Measurements from ENCODE around the gene PIK3R1. TPM values are rescaled to one million over a fixed set of nuclear protein-coding genes. Genes with fewer than 3 reads are reported as not detected.

Gene PIK3R1
- total RNA-seq, 1 experiment from 2014 or later, result 11.4 TPM

DNA sequence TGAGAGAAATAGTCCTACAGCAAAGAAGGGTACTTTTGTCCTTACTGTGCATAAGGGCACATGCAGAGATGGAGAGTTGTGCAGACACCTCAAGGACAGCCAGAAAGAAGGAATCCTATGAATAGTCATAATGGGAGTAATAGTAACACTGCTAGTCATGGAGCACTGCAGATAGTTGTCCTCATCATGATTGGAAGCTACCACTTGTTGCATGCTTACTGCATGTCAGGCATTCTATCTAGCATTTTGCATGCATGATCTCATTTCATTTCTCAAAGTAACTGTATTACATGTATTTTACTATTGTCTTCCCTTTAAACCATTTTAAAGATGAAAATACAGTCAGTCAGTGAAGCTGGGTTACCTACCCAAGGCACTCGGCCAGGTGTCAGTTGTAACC is 81.3 kb downstream of the PIK3R1 start:
- no peak for DNase-seq (ENCODE audit: low spot score)

DNA sequence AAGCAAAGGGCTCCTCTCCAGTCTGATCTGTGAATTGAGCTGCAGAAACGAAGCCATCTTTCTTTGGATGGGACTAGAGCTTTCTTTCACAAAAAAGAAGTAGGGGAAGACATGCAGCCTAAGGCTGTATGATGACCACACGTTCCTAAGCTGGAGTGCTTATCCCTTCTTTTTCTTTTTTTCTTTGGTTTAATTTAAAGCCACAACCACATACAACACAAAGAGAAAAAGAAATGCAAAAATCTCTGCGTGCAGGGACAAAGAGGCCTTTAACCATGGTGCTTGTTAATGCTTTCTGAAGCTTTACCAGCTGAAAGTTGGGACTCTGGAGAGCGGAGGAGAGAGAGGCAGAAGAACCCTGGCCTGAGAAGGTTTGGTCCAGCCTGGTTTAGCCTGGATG is 82.1 kb downstream of the PIK3R1 start:
- no peak for DNase-seq (ENCODE audit: low spot score)

DNA sequence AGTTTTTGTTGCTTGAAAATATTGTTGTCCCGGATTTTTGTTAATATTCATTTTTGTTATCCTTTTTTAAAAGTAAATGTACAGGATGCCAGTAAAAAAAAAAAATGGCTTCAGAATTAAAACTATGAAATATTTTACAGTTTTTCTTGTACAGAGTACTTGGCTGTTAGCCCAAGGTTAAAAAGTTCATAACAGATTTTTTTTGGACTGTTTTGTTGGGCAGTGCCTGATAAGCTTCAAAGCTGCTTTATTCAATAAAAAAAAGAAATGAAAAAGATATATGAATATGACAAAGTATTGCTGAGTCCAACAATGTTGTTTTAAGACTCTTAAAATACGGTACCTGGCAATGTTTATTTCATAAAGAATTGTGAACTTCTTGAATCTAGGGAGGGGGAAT is 82.9 kb downstream of the PIK3R1 start:
- no peak for DNase-seq (ENCODE audit: low spot score)

DNA sequence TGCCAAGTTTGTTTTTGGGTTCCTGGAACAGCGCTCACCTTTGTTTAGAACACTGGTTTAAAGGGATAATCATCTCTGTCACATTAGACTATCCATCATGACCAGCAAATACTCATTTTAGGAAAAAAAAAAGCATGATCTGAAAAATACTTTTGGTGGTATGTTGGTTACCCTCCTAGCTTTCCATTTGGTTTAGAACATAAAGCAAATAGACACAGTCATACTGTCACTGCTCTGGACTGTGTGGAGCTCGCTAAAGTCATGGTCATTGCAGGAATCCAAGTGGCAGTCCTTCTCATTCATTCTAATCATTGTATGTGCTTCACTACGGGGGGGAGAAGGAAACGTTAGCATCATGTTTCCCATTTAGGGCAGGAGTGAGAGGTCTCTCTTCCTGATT is 83.5 kb downstream of the PIK3R1 start:
- DNase-seq (ENCODE audit: low spot score), result no peak

DNA sequence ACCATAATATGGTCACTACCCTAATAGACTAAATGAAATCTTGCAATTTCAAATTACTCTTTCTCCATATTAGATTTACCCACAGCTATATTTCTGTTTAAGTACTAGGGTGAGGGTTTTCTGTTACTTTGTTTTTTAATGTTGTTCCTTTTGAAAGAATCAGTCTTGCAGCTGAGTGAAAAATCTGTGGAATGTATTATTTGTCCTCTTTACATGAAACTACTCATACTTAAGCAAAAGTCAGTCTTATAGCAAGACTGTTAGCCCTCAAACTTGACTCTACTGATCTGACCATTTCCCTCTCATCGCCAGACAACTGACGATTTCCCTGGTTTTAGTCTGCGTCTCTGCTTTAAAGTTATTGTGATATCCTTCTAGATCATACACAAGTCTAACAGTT is 84.0 kb downstream of the PIK3R1 start:
- no peak for DNase-seq (ENCODE audit: low spot score)

DNA sequence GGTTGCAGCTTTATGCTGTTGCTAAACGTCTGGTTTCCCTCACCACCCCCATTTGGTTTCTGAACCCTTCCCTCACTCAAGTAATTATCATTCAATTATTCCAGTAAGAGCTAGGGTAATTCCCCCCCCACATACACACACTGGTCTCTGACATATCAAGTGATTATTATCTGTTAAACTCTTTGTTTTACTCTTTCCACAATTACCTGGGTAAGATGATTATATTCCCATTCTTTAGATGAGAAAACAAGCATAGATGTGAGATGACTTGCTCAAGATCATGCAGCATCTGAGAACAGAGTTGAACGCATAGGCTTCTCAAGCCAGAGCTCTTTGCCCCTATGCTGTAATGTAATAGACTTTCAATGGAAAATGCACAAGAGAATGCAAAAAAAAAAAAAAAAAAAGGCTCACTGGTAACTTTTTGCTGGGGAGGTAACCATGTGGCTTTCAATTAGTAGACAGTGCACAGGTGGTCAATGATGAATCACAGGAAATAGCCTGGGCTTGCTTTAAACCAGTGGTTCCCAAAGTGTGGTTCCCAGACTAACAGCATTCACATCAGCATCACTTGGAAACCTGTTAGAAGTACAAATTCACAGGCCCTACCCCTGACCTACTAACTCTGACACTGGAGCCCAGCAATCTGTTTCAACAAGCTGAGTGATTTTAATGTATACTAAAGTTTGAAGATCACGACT is 87.6 kb downstream of the PIK3R1 start:
- DNase-seq (ENCODE audit: low spot score), result peak; percentile 78

DNA sequence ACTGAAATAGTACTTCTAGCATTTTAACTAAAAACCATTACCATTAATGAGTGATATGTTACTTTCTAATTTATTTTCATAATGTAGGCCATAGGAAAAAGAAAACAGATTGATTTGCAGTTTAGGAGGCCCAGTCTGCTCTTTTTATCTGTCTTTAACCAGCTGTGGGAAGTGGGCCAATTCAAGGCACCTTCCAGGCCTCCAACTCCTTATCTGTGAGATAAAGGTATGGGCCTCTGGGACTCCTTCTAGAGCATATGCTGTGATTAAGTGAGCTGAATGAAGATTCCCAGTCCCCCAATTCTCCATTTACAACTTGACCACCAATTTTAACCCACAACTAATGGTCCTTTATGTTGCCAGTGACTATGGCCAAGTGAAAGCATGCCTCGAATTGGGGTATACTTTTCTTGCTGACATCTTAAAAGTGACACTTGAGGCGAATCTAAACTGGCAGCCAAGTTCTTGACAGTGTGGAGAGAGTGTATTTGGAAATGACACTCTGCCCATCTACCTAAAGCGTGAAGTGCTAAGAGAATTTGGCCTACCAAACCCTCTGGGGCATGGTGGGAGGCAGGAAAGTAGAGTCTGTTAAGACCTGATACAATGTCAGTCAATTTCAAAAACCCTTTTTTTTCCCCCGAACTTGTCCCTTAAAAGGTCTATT is 88.3 kb downstream of the PIK3R1 start:
- DNase-seq (ENCODE audit: low spot score), result no peak

DNA sequence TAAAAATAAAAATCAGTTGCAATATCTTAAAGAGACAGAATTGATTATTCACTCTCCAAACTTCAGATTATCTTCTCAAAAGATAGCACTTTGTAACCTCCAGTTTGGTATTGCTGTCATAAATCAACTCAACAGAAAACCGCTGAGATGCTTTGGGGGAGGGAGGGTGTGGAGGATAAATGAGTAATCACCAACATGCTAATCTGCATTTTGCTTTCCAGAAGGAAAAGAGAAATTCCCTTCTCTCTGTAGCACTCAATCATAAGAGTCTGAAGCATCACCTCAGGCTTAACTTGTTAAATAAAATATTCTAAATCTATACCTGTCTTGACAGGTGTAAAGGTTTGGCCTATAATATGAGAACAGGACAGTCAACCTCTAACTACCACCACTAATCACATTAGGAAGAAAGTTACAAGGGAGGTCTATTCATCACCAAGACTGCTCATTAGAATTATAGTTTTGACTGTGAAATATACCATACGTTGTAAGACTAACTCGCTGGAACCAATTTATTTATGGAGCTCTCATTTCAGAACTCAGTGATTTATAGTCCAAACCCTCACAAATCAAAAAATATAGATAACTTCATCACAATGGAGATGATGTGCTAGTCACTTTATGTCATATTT is 89.0 kb downstream of the PIK3R1 start:
- peak; percentile 73 for DNase-seq (ENCODE audit: low spot score)

DNA sequence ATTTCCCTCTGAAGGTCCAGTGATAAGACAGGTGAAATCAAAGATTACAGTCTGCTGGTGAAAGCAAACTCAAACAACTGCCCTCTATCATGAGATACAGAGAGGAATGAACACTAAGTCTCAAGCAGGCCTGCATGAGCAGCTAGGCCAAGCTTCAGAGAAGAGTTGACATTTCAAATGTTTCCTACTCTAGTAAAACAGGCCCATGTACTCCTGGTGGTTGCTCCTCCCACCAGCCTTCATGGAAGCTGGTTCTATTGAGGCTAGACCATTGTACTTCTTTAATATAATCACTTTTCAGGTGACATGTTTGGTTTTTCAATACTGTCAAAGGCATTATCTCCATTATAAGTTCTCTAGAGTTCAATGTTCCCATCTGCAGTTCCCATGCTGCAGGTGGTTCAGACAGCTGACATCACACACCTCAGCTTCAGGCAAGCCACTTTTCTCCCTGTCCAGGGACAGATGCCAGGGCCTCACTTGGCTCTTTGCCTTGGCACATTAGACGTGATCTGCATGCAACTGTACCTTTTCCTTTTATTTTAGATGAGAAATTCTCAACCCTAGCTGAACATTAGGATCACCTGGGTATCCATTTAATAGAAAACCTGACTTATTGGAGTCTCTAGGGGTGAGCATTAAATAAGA is 89.8 kb downstream of the PIK3R1 start:
- no peak for DNase-seq (ENCODE audit: low spot score)

DNA sequence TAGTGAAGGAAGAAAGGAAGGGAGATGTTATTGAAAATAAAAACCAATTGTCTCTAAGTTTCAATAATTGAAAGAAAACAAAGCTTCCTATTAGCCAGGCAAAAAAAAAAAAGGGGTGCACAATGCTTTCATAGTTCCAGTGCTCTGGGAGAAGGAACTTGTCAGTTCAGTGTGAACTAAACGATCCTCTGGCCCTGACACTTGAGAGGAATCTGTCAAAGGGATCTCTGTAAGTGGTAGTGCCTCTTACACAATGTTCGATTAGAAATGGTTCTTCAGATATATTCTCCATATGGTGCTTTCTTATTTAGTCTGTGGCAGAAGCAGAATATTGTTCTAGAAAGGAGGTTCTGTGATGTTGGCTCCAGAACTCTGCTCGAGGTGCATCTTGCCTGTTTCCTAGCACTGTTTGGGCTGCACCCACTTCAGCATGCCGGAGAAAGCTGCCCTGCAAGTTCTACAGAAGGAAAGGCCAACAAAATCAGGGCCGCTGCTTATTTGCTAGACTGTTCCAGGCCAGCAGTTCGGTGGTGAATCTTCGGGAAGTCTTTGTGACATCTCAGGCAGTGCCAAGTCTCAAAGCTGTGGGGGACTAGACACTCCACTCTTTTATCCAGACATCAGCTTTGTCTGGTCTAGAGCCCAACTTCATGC is 90.9 kb downstream of the PIK3R1 start:
- no peak for DNase-seq (ENCODE audit: low spot score)

DNA sequence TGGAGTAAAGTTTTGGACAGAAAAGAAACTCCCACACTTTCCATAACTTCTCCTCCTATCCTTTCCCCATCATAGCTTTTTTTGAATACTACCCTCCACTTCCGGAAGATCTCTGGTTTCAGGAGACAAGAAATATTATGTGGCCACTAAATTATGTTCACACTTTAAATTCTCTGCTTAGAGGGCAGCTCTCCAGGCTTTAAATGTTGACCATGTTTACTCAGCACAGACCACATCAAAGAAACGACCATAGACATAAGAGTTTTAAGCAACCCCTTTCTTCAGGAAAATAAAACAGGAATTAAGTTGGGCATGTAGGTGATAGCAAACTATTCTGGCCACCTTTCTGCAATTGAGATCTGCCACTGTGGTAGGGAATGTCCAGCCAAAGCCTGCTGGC is 97.8 kb downstream of the PIK3R1 start:
- DNase-seq (ENCODE audit: low spot score), result no peak

DNA sequence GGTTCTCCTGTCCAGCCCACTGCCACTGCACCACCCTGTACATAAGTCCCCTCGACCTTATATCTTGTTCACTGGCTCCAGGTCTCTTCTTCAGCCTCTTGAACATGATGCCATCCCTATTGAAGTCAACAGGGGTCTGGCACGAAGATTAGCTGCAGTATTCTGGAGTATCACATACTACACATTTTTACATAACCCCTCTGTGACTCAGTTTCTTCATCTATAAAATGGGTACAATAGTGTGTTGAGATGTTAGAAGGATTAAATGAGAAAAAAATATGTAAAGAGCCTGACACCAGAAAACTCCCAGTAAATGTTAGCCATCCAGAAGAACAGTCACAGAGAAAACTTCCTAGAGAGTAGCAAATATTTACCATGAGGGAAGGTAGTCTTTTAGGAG is 98.9 kb downstream of the PIK3R1 start:
- no peak for DNase-seq (ENCODE audit: low spot score)

DNA sequence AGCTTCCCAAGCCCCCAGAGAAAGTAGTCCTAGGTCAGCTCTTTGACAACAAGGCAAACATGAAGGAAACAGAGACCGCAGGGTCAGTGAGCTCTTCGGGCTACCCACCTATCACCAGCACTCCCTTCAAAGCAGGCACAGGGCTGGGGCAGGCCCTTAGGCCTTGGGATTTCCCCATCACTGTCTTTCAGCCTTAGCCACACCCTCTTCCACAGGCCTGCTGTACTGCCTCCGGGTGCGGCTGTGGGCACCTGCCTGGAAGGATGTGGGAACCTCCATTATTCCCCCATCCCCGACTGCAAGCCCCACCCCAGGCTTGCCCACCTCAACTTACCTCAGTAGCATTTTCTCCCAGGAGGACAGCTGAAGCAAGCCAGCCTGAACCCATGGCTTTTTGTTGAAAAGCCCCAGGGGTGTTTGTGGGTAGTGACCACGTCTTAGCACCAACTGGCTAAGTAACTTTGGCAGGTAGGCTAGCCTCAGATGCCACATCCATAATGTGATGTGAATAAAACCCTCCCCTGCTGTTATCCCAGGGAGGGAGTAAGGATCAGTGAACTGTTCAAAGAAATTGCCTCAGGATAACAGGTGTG is 100.2 kb downstream of the PIK3R1 start:
- DNase-seq (ENCODE audit: low spot score), result no peak

DNA sequence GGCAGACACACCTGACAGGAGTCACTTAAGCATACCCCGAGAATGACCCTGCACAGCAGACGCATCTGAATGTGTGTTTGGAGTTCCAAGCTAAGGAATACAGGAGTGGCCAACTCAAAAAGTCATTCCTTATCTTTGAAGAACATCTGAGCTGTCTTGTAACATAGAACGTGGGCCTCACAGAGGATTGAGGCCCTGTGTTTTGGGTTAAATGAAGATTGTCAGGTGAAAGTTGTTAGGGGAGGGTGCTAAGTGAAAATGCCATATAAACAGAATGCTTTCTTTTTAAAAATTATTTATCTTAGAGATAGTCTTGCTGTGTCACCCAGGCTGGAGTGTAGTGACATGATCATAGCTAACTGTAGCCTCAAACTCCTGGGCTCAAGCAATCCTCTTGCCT is 100.9 kb downstream of the PIK3R1 start:
- DNase-seq (ENCODE audit: low spot score), result no peak

DNA sequence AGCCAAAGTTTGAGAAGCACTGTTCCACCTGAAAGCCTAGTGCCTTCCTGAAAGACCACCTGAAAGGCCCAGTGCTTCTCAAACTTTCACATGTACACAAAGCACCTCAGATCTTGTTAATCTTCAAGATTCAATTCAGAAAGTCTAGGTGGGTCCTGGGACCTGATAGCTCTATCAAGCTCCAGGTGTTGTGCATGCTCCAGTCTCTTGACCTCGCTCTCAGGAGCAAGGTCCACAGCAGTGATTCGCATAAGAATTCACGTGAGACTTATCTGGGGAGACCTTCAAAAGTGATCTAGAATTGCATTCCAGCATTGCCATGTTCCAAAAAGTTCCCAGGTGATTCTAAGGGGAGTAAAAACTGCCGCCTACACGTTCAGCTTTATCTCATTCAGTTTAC is 102.1 kb downstream of the PIK3R1 start:
- no peak for DNase-seq (ENCODE audit: low spot score)

DNA sequence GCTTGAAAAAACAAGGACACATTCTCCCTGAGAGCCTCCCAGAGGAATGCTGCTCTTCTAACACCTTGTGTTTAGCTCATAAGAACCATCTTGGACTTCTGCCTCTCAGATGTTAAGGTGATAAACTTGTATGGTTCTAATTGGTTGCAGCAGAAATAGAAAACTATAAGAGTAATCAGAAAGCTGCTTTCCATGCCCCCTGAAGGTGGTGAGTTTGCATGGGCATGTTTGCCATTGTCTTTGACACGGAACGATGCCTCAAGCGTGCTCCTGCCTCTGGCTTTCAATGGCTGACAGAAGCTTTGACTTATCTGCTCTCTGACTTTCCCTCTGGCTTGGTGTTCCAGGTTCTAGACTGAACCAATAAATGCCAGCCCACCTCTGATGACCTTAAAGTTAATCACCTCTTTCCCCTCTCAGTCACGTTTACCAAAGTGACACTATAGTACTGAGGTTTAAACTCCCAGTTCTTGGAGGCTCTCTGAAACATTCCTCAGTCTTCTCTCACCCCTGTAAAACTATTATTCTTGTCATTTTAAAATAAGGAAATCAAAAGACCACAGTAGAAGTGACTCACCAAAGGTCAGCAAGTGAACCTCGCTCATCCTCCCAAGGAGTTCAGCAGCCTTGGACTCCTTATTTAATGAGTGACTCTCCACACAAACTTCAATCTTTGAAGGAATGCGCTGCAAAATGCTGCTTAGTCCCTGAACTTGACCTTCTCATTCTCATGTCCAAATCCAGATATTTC is 103.6 kb downstream of the PIK3R1 start:
- peak; percentile 76 for DNase-seq (ENCODE audit: low spot score)

DNA sequence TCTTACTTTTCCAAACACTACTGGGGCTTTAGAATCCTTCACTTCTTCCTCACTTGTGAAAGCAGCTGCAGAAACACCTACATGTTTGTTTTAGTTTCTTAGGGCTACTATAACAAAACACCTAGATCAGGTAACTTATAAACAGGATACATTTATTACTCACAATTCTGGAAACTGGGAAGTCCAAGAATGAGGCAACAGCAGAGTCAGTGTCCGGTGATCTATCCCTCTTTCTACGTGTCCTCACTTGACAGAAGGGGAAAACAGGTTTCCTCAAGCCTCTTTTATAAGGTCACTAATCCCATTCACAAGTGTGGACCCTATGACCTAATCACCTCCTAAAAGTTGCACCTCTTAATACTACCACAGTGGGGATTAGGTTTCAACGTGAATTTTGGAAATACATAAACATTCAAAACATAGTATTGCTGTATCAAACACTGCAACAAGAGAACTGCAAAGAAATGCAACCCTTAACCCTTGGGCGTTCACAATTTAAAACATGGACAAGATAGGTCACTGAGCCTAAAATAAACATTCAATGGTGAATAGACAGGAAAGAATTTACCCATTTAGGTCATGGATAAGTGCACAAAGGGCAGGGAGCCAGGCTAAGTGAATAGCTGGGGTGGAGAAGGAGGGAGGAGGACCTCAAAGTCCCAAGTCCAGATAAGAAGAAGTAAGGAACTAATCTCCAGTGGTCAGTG is 104.3 kb downstream of the PIK3R1 start:
- DNase-seq (ENCODE audit: low spot score), result no peak

DNA sequence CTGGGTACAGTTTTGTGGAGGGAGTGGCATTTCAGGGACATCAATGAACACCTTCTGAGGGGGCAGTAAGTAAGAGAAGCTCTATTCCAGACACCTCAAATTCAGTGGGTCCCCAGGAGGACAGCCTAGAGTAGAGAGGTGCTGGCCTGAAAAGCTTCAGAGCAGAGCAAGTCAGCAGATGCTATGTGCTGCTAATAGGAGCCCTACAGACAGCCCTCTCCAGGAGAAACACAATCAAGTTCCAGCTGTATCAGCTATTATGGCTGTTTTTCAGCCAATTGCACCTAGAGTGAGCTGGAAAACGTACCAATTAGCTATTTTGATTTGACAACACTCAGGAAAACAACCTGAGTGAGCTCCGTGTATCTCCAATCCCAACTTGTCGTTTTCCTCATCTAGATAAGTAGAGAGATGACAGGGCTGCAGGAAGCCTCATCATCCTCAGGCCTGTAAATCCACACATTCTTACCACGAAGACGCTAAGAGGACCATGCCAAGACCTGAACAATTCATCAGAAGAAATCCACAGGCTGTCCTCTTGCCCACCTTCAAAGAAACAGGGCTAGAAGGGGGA is 104.9 kb downstream of the PIK3R1 start:
- DNase-seq (ENCODE audit: low spot score), result no peak

DNA sequence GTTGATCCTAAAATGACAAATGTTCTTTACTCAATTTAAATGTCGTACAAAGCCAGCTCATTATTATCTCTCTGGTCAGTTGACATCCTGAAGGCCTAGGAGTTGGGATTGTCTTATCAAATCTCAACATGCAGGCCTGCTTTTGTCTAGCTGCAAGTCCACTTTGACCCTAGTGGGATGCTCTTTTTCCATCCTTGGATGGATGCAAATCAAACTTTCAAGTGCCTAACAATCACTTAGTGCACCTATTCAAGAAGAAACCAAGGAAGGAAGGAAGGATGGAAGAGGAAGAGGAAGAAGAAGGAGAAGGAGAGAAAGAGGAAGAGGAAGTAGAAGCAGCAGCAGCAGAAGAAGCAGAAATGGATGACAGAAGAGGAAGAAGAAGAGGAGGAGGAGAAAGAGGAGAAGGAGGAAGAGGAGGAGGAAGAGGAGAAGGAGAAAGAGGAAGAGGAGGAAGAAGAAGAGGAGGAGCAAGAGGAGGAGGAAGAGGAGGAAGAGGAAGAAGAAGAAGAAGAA is 109.6 kb downstream of the PIK3R1 start:
- DNase-seq (ENCODE audit: low spot score), result no peak
